HG03432 (cell line): ENCODE results near the gene FHIT.

ENCODE experiments used
- ATAC-seq: cut with Tn5 transposase; IDR thresholded peaks from one replicate; pipeline ENCODE4 v1.9.1; 2021; ENCODE audit warnings: mild to moderate bottlenecking, moderate library complexity; ENCODE audit not compliant: unreplicated experiment

FHIT gene

DNA sequence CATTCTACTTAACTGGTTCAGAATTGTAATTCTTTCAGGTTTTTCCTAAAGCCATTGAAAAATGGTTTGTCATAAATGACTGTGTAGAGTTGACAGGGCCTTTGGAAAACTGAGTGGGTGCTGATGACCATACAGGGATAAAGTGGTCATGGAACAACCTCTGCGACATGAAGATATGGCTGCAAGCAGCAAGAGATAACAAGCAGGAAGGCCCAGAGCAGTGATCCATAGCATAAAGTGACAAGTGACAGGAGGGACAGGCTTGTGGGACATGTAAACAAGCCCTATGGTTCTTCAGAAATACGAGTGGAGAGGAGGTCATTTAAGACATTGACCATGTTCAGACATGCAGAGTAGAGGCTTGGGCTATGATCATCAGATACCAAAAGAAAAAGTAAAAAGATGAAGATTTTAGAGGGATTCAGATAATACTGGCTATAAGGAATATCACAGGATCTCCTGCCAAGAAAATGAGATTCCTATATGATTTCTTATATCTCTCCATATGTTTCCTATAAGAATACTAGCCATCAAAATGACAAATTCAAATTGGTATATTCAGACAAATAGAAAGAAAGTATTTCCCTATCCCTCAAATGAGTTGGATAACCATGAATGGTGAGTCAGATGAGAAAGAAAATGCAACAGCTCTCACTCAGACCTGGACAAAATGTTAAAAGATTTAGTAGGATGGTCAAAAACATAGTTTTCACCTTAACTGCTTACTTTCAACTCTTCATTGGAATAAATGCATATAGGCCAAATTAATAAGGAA, 1373.8 kb downstream of the FHIT start:
- ATAC-seq, result no peak

DNA sequence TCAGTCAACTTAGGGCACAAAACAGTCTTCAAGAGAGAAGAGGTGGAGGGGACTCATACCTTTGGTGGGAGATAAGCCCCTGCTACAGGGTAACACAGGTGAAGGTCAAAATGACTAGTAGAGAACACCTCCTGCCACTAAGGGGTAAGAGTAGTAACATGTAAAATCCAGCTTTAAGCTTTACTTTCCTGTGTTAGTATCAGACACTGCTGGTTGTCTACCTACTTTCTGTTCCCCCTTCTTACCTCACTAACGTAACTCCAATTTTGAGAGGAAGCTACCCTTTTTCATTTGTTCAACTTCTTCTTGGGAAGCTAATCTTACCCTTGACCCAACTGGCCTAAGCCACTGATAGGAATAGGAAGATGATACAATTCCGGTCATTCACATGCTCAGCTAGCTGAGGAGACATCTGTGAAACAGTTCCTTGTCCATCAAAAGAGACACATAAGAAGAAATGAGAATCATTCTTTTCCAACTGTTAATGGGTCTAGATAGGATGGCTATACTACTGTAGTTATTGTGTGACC, 1374.7 kb downstream of the FHIT start:
- no peak for ATAC-seq

GRCh38 chr3:59873576-59874230, 1377.5 kb downstream of the FHIT start:
- ATAC-seq, result peak; percentile 76

GRCh38 chr3:59872128-59872527, 1379.1 kb downstream of the FHIT start:
- ATAC-seq, result no peak

DNA sequence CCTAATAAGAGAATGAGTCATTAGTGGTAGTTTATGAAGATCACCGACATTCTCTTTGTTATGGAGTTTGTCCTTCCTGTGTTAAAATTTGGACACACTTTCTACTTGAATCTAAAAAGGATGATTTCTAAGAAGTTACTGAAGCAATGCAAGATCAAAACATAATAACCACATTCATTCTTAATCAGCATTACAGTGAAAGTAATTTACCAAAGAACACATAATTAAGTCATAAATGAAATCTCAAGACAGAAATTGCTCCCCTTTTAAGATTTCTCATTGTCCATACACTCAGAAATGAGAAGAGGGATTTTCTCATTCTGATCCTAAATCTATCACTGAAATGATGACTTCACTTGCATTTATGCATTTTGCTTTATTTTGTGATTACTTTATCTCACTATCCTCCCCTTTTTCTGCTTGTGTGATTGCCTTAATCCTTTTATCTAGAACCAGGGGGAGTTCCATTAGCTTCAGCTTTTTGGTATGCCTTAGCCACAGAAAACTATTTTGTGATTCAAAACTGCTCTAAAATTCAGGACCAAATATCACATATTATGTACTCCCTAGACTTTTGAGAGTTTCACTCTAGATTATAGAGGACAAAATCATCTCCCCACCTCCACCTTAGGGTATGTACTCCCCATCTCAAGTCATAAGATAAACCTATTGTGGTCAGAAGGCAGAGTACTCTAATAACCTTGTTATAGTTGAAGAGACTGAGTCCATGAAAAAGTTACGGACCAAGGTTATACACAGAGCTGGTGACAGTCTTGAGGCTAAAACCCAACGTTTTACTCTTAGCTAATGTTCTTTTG, 1383.9 kb downstream of the FHIT start:
- ATAC-seq, result no peak

- ATAC-seq, result no peak
These were observed 1385.2 kb downstream of the FHIT start for GRCh38 chr3:59866076-59866475.

GRCh38 chr3:59865351-59865750, 1385.9 kb downstream of the FHIT start:
- no peak for ATAC-seq

- ATAC-seq, result no peak
These were observed 1388.6 kb downstream of the FHIT start for GRCh38 chr3:59862686-59863085.

DNA sequence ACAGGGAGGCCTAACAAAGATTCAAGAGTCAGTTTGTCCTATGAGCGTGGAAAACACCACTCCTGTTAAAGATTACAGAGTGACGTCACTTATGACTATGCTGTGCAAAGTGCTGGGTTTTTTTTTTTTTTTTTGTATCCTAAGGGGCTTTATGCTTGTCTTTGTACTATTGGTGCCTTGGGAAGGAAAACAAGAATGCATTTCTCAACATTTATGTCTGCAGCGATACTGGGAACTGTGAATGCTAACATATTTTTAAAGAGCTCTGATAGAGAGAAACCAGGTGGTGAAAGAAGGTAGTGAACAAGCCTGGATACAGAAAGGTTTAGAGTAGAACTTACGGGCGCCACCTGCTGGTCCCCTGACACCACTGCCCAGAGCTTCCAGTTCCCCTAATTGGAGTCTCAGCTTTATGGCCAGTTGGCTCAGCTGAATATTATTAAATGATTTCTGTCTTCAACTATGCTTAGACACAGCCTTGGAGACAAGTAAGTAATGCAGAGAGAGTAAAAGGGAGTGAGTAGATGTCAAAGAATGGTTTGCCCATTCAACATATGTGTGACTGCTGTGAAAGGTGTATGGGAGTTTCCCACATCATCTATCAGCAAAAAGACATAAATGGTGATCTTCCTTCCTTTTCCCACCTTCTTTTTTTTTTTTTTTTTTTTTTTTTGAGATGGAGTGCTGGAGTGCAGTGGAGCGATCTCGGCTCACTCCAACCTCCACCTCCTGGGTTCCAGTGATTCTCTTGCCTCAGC, 1393.5 kb downstream of the FHIT start:
- ATAC-seq, result peak; percentile 98

DNA sequence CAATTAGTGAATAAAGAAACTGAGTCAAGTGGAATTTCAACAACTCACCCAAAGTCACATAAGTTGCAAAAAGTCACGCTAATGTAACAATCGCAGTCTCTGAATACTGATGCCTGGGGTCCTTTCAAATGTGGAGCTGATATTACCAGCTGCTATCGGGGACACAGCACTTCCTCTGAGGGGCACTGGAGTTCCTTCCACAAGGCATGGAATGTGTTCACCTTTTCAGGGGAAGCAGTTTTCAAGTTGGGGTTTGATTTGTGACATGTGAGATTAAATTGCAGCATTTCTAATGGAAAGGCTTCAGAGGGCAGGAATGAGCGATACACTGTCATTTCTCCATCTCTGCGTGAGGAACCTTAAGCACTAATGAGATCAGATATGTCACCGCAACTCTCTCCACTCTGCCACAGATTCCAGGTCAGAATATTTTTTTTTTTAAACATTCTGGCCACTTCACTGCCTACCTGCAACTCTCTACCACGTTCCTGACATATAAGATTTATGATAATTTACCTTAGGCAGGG, 1394.3 kb downstream of the FHIT start:
- no peak for ATAC-seq

DNA sequence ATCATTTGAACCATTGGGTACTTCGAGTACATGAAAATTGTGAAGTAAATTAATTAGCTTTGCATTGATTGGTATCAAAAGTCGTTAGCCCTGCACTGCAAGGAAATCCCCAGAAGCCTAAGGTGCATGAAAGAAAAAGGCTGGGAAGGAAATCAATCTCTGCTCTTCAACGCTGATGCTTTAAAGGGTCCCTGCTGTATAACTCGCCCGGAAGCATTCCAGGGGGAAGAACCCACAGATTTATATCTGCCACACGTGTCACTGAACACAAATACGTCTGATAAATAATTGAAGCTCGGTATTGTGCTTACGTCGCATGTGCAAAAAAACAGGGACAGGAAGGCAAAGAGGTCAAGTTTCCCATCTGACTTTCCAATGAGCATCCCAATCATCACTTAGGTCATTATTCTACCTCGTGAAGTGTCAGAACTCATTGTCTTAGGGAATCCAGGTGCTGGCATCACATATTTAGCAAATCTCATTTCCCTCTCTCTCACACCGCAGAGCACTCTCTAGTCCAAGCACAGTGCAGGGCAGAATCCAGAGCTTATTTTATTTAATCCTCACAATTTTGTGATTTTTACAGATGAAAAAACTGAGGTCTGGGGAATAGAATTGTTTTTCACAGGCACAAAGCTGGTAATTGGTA, 1397.1 kb downstream of the FHIT start:
- ATAC-seq, result no peak

- ATAC-seq, result no peak
These were observed 1400.8 kb downstream of the FHIT start for GRCh38 chr3:59850417-59850816.

- ATAC-seq, result no peak
These were observed 1405.9 kb downstream of the FHIT start for GRCh38 chr3:59845386-59845785.

DNA sequence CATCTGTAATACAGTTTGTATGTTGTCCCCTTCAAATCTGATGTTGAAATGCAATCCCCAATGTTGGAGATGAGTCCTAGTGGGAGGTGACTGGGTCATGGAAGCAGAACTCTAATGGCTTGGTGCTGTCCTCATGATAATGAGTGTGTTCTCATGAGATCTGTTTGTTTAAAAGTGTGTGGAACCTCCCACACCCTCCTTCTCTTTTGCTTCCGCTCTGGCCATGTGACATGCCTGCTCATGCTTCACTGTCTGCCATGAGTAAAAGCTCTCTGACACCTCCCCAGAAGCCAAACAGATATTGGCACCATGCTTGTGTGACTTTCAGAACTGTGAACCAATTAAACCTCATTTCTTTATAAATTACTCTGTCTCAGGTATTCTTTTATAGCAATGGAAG, 1407.4 kb downstream of the FHIT start:
- ATAC-seq, result no peak

- peak; percentile 98 for ATAC-seq
These were observed 1411.3 kb downstream of the FHIT start for GRCh38 chr3:59839810-59840515.

GRCh38 chr3:59839283-59839682, 1412.0 kb downstream of the FHIT start:
- ATAC-seq, result peak; percentile 10

- no peak for ATAC-seq
These were observed 1414.7 kb downstream of the FHIT start for GRCh38 chr3:59836531-59836930.

- no peak for ATAC-seq
These were observed 1418.5 kb downstream of the FHIT start for GRCh38 chr3:59832702-59833101.

DNA sequence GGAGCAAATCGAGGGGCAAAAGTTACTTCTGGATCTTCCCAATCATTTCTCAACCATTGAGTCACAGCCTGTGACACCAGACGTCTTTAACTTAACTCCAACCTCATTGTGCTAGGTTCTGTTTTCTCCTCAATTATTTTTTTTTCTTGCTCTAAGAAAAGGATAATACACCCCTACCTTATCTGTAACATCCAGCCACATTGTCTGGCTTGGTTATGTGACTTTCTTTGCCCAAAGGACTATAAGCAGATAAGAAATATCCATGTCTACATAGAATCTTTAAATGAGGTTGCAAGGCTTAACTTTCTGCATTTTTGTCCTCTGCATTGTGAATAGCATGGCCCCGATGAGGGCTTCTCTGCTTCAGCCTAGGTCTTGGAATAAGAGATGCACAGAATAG, 1419.0 kb downstream of the FHIT start:
- no peak for ATAC-seq
